Measurements from ENCODE around the gene ATXN1L.

DNA sequence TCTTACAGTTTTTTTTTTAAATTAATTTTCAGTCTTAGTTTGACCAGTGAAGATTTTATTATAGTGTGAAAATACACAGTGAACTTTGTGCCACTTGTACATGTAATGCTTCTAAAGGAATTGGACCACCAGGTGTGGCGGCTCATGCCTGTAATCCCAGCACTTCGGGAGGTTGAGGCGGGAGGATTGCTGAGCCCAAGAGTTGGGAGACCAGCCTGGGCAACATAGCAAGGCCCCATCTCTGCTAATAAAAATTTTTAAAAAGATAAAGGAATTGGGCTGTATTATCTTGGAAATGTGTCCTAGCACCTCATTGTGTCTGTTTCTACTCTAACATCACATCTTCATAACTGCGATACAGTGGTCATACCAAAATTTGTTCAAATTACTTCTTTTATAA is 53.4 kb downstream of the ATXN1L start:
- TF ChIP-seq SUZ12 (IDR thresholded peaks at IDR 0.05; ENCODE audit: extremely low read depth, insufficient read depth, insufficient read length), result no peak
- no peak for TF ChIP-seq ZNF274 (IDR thresholded peaks at IDR 0.05; ENCODE audit: low read depth, low read length)
